ENCODE data around the gene SPG7.

SPG7 gene

DNA sequence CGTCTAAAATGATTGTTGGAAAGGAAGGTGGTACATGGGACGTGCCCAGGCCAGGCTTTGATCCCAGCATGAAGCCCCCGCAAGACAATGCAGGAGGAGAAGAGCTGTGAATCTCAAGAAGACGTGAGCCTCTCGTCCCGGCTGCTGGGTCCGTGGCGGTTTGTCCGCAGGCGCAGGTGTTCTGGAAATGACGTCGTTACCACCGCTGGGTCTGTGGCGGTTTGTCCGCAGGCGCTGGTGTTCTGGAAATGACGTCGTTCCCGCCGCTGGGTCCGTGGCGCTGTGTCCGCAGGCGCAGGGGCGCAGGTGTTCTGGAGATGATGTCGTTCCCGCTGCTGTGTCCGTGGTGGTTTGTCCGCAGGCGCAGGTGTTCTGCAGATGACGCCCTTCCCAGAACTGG is 14.1 kb downstream of the SPG7 start:
- no peak for DNase-seq

GRCh38 chr16:89523680-89524344 is 15.6 kb downstream of the SPG7 start:
- no peak for DNase-seq

GRCh38 chr16:89525146-89525913 is 17.1 kb downstream of the SPG7 start:
- DNase-seq, result no peak

- DNase-seq, result no peak
These were observed 20.9 kb downstream of the SPG7 start for GRCh38 chr16:89529097-89529496.

DNA sequence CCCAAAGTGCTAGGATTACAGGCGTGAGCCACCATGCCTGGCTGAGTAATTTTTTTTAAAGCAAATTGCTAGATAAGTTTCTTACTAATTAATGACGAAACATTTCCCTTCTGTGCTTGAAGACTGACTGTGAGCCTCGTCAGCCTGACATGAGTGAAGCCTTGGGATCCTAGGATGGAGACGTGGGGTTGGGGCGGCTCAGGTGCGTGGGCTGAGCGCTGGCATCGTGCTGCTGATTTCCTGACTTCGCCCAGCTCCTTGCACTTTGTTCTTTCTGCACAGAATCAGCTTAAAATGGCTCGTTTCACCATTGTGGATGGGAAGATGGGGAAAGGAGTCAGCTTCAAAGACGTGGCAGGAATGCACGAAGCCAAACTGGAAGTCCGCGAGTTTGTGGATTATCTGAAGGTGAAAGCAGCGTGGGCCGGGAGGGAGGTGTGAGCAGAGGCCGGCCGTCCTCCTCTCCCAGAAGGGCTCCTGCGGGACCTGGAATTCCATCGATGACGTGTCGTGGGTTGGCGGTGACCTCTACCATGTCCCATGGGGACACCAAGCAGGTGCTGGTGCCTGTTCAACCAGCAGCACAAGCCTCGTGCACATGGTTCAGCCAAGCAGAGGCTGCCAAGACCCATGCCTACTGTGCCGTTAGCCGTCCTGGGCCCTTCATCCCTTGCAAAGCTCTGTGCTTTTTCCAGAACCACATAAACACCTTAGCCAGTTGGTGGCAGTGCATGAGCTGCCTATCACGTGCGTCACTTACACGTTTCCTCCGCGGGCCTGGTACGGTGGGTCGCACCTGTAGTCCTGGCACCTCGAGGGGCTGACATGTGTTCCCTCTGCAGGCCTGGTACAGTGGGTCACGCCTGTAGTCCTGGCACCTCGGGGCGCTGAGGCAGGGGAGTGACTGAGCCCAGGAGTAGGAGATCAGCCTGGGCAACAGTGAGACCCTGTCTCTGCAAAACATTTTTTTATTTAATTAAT is 22.5 kb downstream of the SPG7 start:
- DNase-seq, result no peak

DNA sequence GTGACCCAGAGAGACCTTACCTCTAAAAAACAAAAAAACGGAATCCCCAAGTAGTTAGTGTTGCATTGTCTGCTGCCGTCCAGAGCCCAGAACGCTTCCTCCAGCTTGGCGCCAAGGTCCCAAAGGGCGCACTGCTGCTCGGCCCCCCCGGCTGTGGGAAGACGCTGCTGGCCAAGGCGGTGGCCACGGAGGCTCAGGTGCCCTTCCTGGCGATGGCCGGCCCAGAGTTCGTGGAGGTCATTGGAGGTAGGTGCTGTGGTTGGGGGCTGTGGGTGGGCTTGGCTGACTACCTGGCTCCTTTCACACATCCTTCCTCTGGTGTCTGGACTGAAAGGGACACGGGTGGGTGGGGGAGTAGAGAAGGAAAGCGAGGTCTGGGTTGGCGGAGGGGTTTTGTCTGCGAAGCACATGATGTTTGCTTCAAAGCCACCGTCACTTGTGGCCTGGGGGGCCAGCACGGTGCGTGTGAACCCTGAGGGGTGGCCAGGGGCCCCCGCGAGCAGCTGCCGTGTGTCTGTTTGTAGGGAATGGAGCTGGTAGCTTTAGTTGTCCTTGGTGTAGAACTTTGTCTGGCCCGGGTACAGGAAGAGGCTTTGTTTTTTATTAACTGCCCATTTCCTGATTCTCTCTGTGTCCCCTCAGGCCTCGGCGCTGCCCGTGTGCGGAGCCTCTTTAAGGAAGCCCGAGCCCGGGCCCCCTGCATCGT is 23.8 kb downstream of the SPG7 start:
- DNase-seq, result no peak

DNA sequence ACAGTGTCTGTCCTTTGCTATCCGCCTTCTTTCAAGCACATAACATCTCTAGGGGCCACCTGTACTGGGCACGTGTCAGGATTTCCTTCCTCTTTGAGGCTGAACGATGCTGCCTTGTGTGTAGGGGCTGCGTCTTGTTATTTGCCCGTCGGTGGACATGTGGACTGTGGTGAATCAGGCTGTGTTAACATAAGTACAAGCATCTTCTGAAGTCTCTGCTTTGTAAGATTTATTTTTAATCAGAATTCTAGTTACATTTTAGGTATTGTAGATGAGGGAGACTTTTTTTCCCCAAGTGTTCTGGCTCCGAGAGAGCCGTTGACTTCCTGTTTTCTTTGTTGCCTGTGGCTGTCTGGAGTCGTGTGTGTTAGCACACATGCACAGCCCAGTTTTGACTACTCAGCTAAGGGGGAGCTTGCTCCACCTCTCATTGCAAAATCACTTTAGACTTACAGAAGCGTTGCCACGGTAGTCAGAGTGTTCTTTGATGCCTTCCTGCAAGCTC is 26.1 kb downstream of the SPG7 start:
- DNase-seq, result no peak

GRCh38 chr16:89536371-89536770 is 28.2 kb downstream of the SPG7 start:
- DNase-seq, result no peak

DNA sequence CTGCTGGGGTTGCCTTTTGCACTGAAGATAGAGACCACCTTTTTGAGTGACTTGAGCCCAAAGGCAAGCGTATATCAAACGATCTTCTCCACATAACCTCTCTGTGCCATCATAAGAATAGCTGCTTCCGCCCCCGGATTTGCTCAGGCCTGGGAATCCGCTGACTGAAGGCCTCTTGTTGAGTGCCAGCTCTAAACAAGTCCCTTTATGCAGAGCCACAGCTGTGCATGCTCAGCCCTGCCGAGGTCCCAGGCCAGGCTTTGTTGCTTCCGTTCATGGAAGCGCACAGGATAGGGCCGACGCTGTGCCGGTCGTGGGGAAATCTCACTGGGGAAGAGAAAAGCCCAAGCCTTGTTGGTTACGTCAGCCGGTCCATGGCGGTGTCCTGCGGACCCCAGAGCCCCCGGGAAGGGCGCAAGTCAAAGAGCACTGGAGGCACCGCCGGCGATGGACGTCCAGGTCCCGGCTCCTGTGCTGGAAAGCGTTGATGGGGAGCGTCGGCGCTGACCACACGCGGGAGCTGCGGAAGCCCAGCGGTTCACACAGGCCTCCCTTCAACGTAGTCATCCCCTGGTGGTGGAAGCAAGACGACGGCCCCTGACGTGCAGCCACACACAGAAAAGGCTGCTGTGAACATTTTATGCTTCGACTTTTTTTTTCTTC is 28.8 kb downstream of the SPG7 start:
- DNase-seq, result no peak

DNA sequence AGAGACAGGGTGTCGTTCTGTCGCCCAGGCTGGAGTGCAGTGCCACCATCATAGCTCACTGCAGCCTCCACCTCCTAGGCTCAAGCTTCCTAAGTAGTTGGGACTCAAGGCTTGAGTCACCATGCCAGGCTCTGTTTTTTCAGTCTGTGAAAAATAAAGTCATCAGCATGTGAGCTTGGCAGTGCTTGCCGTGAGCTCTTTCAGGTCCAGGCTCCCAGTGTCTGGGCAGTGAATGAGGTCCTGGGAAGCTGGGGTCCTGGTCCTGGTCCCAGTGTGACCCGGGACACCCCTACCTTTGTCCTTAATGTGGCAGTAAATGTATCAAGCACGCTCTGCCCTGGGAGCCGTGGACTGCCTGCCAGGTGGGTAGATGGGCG is 29.3 kb downstream of the SPG7 start:
- DNase-seq, result no peak

GRCh38 chr16:89538286-89538685 is 30.1 kb downstream of the SPG7 start:
- DNase-seq, result no peak

GRCh38 chr16:89540557-89540956 is 32.4 kb downstream of the SPG7 start:
- DNase-seq, result no peak

GRCh38 chr16:89541792-89542191 is 33.6 kb downstream of the SPG7 start:
- no peak for DNase-seq

DNA sequence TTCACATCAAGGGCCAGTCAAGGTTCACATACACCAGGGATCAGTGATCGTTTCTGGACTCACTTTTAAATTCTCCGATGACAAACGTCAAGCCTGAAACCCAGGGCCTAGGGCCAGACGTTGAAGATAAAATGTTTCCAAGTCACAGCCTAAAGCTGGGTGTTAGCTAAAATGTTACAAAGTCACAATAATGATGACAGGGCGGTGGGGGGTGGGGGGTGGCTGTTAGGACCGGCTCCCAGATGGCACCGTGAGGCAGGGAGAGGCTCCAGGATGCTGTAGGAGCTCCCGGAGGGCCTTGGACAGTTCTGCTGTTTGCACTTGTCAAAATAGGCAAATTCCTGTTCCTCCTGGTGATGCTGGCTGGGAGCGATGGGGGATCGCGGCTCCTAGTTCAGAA is 35.9 kb downstream of the SPG7 start:
- no peak for DNase-seq

GRCh38 chr16:89544713-89545043 is 36.5 kb downstream of the SPG7 start:
- no peak for DNase-seq

DNA sequence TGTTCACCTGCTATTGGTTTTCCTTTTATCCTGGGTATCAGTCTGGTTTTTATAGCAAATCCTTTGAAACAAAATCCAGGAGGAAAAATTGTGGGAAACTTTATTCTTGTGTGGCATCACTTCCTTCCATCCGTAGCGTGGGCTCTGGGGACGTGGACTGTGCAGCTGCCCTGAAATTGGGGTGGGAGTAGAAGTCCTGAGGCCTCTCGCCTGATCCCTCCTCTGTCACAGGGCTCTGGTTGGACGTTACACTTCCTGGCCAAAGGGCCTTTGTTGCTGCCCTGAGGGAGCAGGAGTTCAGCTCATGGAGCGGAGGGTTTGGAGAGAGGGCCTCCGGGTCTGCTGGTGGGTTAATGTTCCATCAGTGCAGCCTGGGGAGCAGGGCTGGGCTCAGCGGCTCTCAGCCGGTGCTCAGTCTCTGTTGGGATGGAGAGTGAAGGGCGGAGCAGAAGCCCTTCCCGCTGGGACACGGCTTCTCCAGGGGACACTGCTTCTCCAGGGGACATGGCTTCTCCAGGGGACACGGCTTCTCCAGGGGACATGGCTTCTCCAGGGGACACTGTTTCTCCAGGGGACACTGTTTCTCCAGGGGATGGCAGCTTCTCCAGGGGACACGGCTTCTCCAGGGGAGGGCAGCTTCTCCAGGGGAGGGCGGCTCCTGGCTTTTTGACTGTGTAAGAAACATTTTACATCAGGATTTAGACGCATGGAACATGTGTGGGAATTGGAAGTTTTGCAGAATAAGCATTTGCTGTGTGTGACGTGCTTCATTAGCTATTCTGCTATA is 37.0 kb downstream of the SPG7 start:
- DNase-seq, result no peak

- DNase-seq, result no peak
These were observed 37.8 kb downstream of the SPG7 start for GRCh38 chr16:89545831-89546574.

DNA sequence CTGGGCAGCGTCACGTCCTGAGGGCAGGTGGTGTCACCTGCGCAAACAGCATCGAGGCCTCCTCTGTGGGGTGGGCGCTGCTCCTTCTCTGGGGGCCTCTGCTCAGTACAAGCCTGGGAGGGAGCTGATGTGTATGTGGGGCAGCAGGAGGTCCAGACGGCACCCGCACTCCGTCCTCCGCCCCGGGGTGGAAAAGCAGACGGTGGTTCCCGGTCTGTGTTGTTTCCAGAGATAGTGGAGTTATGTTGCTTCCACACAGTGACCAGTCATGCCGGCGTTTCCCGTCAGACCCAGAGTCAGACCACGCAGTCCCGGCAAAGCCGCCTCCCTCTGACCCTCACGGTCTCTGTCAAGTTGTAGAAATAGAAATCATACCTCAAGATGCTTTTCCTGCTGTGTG is 38.6 kb downstream of the SPG7 start:
- DNase-seq, result no peak

DNA sequence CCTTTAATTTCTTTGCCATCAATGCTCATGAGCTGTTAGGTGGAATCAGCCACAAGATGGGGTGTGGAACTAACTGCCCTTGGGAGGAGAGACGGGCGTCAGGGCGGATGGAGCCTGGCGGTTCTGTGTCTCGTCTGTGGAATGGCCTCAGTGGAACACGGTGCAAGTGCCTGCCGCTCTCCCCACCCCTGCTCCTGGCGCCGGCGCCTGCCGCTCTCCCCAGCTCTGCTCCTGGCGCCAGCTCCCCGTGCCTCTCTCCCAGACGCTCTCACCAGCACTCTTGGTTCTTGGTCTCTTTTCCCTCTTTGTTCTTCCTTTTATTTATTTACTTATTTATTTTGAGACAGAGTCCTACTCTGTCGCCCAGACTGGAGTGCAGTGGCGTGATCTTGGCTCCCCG is 39.1 kb downstream of the SPG7 start:
- no peak for DNase-seq

DNA sequence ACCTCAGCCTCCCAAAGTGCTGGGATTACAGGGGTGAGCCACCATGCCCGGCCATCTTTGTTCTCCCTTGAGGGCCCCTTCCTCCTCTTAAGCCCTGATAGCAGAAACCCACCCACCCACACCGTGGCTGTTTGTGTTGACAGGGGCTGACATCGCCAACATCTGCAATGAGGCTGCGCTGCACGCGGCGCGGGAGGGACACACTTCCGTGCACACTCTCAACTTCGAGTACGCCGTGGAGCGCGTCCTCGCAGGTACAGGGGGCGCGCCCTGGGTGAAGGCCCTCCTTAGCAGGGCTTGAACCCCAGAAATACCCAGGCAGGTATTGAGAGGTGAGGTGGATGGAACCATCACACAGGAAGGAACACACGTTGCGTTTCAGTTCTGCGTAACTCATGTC is 39.7 kb downstream of the SPG7 start:
- DNase-seq, result no peak
